SU-DHL-6 (cell line): ENCODE results near the gene C1QL1.

Experiments used
- EZH2phosphoT487 ChIP-seq: fragments of 200-600 bp; sonication (generic), shearing (Covaris generic); conservative IDR thresholded peaks from 2 replicates; pipeline ENCODE4 v1.6.1; 2018; ENCODE audit warnings: mild to moderate bottlenecking, antibody characterized with exemption, low read length, moderate library complexity, mixed read lengths
- TF ChIP-seq, protein P1 (sequence below): fragments of 200-600 bp; sonication (generic); IDR thresholded peaks from one replicate; pipeline ENCODE4 v1.5.1; 2017; ENCODE audit warnings: antibody characterized with exemption, mild to moderate bottlenecking, low read length, moderate library complexity; ENCODE audit not compliant: insufficient read depth, poor library complexity, severe bottlenecking

DNA sequence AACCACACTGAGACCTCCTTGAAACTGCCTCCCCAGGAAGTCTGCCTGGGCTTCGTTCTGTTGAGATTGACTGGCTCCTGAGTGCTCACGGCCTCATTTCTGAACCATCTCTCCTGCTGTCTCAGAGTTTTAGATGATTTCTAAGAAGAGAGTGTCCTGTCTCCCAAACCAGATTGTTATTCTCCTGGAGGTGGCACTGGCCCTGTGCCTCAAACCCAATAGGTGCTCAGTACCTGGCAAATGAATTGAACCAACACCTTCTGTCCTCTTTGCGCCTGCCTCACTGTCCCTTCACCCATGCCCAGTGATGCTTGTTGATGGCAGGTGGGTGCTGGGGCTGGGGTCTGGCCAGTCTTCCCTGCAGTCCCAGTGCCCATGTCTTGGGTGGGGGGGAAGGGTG lies 36.3 kb upstream of the C1QL1 start:
- TF ChIP-seq, protein P1, sequence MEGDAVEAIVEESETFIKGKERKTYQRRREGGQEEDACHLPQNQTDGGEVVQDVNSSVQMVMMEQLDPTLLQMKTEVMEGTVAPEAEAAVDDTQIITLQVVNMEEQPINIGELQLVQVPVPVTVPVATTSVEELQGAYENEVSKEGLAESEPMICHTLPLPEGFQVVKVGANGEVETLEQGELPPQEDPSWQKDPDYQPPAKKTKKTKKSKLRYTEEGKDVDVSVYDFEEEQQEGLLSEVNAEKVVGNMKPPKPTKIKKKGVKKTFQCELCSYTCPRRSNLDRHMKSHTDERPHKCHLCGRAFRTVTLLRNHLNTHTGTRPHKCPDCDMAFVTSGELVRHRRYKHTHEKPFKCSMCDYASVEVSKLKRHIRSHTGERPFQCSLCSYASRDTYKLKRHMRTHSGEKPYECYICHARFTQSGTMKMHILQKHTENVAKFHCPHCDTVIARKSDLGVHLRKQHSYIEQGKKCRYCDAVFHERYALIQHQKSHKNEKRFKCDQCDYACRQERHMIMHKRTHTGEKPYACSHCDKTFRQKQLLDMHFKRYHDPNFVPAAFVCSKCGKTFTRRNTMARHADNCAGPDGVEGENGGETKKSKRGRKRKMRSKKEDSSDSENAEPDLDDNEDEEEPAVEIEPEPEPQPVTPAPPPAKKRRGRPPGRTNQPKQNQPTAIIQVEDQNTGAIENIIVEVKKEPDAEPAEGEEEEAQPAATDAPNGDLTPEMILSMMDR, result no peak
- no peak for TF ChIP-seq EZH2phosphoT487
